ENCODE results near the gene HPCAL1.
"Not testable (repeated sequence)": the region's sequence is repeated elsewhere in the genome, so short reads cannot be mapped to it uniquely, and the experiment has no call there.

Gene HPCAL1

GRCh38 chr2:10285556-10286198, 17.0 kb upstream of the HPCAL1 start:
- DNase-seq: no peak

- no peak for DNase-seq
Observed at GRCh38 chr2:10286216-10287037, 16.3 kb upstream of the HPCAL1 start.

GRCh38 chr2:10287761-10288160, 14.9 kb upstream of the HPCAL1 start:
- DNase-seq: no peak

GRCh38 chr2:10288606-10289005, 14.1 kb upstream of the HPCAL1 start:
- DNase-seq: no peak

- no peak for DNase-seq
Observed at GRCh38 chr2:10289352-10289751, 13.4 kb upstream of the HPCAL1 start.

GRCh38 chr2:10289891-10290290, 12.8 kb upstream of the HPCAL1 start:
- DNase-seq: no peak

- DNase-seq: not testable (repeated sequence)
Observed at GRCh38 chr2:10291376-10291775, 11.3 kb upstream of the HPCAL1 start.

GRCh38 chr2:10292033-10292432, 10.7 kb upstream of the HPCAL1 start:
- DNase-seq: no peak

- DNase-seq: no peak
Observed at GRCh38 chr2:10293603-10294002, 9.1 kb upstream of the HPCAL1 start.

GRCh38 chr2:10294077-10294476, 8.6 kb upstream of the HPCAL1 start:
- DNase-seq: no peak

GRCh38 chr2:10295649-10296048, 7.1 kb upstream of the HPCAL1 start:
- not testable (repeated sequence) for DNase-seq

- no peak for DNase-seq
Observed at GRCh38 chr2:10296142-10296541, 6.6 kb upstream of the HPCAL1 start.

GRCh38 chr2:10297191-10297830, 5.4 kb upstream of the HPCAL1 start:
- no peak for DNase-seq

- DNase-seq: no peak
Observed at GRCh38 chr2:10297959-10298531, 4.7 kb upstream of the HPCAL1 start.

- DNase-seq: not testable (repeated sequence)
Observed at GRCh38 chr2:10298777-10299176, 3.9 kb upstream of the HPCAL1 start.

GRCh38 chr2:10300328-10300920, 2.3 kb upstream of the HPCAL1 start:
- no peak for DNase-seq

- no peak for DNase-seq
Observed at GRCh38 chr2:10300997-10301940, 1.4 kb upstream of the HPCAL1 start.

- peak; percentile 55 for DNase-seq
Observed at GRCh38 chr2:10301941-10302478, 694 bp upstream of the HPCAL1 start.

- DNase-seq: no peak
Observed at GRCh38 chr2:10303181-10303693, 533 bp downstream of the HPCAL1 start.

GRCh38 chr2:10303694-10304378, 1.1 kb downstream of the HPCAL1 start:
- no peak for DNase-seq
